Measurements from ENCODE around the gene CPEB3. TPM values are rescaled to one million over a fixed set of nuclear protein-coding genes. Genes with fewer than 3 reads are reported as not detected.
"Not testable (repeated sequence)": the region's sequence is repeated elsewhere in the genome, so short reads cannot be mapped to it uniquely, and the experiment has no call there.

The CPEB3 gene
- total RNA-seq, 2 donors from 2014 or later, result 7.4 to 11.4 TPM

DNA sequence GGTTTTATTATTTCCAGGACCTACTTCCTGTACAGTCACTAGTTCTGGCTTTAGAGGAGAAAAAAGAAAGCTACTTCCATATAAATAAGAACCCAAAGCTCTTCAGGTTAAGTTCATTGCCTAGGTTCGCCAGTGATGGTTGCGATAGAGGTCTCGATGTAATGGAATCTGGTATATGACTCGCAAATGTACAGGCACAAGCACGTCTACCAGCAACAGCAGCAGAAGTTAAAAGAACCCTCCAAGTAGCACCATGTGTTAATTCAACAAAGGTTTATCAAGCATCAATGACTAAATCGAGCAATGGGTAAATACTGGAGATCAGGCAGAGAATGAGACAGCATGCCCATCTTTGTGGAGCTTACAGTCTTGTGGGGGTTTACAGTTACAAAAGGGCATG, 211.9 kb downstream of the CPEB3 start:
- intact Hi-C loops (cut with DNase I), result no loop called here
- DNase-seq (no peak), ATAC-seq (no peak)

DNA sequence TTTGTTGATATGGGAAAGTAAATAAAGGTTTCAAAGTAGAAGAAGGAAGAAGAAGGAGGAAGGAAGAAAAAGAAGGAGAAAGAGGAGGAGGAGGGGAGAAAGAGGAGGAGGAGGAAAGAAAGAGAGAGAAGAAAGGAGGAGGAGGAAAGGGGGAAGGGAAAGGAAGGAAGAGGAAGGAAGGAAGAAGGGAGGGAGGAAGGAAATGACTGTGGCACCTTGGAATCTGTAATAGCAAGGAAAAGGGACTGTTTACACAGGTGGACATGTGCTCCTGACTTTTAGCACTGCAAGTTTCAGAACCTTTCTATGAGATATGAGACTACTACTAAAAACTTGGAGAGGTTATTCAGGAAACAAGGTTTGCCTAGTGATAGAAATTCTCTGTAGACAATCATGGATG, 214.2 kb downstream of the CPEB3 start:
- ATAC-seq (no peak), DNase-seq (no peak)
- intact Hi-C loops (cut with DNase I), result no loop called here

GRCh38 chr10:92075829-92076228, 215.0 kb downstream of the CPEB3 start:
- intact Hi-C loops (cut with DNase I), result no loop called here
- DNase-seq (no peak), ATAC-seq (no peak)

DNA sequence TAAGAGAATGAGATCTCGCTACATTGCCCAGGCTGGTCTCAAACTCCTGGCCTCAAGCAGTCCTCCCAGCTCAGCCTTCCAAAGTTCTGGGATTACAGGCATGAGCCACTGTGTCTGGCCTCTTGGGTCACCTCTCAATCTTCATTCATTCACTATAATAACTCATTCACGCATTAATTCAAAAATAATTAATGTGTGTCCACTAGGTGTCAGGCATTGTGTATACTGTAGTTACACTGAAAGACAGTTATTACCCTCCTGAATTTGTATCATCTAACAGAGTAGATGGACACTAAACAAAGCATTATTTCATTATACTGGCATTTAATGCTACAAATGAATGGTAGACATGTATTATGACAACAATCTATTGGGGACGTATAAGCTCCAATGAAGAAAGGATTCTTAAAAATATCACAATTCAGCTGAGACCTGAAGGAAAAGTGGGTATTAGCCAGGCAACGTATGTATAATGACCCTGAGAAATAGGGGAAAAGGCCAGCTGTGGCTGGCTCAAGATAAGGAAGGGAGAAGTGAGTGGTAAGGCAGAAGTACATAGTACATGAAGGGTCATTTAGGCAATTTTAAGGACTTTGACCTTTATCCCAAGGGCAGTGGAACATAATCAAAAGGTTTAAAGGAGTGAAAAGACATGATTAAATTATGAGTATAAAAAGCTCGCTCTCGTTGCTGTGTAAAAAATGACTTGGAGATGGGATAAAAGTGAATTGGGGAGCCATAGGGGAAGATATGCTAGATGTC, 216.6 kb downstream of the CPEB3 start:
- no peak for ATAC-seq
- no peak for DNase-seq
- intact Hi-C loops (cut with DNase I), result no loop called here

DNA sequence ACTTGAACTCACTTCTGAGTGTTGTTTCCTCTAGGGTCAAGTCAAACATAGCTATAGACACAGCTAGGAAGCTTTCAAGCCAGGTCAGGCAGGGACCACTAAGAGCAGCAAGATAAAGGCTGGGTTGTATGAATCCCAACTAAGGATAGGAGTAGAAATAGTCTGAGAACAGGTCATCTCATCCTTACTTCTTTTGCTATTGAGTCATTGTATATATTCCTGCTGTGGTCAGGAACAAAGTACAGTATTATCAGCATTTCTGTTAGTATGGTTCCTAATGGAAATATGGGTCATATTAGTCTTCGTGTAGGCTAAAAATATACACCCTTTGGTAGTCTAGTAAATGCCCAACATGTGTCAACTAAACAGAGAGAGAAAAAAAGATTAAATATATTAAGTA, 222.0 kb downstream of the CPEB3 start:
- intact Hi-C loops (cut with DNase I), result no loop called here
- DNase-seq, result no peak
- no peak for ATAC-seq

DNA sequence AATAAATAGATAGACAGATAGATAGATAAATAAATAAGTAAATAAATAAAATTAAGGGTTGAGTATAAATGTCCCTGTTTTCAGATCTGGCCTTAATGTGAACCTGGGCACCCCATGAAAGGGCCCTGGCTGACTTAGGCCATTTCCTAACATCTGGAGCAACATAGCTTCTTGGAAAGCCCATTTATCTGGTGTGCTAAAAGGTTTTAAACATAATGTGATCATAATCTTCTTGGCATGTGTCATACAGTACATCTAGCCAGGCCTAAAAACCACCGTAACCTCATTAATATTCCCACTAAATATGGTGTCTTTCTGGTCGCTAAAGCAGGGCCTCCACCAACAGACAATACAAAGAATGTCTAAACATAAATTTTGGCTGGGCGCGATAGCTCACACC, 224.5 kb downstream of the CPEB3 start:
- ATAC-seq (no peak), DNase-seq (no peak)
- intact Hi-C loops (cut with DNase I), result no loop called here

GRCh38 chr10:92064506-92064905, 226.4 kb downstream of the CPEB3 start:
- no peak for DNase-seq
- intact Hi-C loops (cut with DNase I), result no loop called here
- peak in 1 of 2 donors; percentile 11 for ATAC-seq

DNA sequence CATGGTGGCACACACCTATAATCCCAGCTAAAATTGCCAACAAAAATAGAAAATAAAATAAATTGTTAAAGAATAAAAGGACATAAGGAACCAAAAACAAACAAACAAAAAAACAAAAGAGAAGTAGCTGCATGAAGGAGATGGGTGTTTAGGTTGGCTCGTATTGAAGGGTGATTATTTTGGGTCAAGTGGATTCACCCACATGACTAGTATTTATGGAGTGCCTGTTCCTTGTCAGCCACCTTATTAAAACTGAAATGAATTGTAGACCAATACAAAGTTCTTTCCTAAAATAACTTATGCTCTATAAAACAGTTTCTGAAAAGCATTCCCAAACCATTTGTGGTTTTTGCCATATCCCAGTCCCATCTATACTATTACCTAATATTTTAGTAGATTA, 228.6 kb downstream of the CPEB3 start:
- intact Hi-C loops (cut with DNase I), result no loop called here
- no peak for DNase-seq
- ATAC-seq, result peak in 1 of 2 donors; percentile 41

DNA sequence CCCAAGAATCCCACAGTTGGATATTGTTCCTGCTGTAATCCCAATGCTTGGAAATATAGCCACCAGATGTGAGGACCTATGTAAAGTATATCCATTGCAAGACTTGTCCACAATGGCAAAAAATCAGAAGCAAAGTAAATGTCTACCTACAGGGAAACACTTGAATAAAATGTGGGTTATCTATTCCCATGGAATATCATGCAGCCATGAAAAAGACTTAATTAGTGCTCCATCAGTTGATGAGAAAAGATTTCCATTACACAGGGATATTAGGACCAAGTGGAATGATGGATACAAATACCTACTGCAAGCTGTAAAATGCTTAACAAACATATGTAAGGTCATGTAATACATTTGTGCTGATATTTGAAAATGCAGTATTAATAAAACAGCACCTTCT, 236.1 kb downstream of the CPEB3 start:
- intact Hi-C loops (cut with DNase I), result no loop called here
- DNase-seq (no peak), ATAC-seq (no peak)

GRCh38 chr10:92052741-92053140, 238.1 kb downstream of the CPEB3 start:
- DNase-seq (no peak), ATAC-seq (no peak)
- intact Hi-C loops (cut with DNase I), result no loop called here

- intact Hi-C loops (cut with DNase I), result no loop called here
- ATAC-seq (peak; percentile 82 to 84), DNase-seq (peak; percentile 62)
Measured at GRCh38 chr10:92052088-92052487, 238.8 kb downstream of the CPEB3 start.

GRCh38 chr10:92047215-92047614, 243.7 kb downstream of the CPEB3 start:
- DNase-seq (no peak), ATAC-seq (no peak)
- intact Hi-C loops (cut with DNase I), result no loop called here

GRCh38 chr10:92045641-92046106, 245.2 kb downstream of the CPEB3 start:
- no peak for DNase-seq
- intact Hi-C loops (cut with DNase I), result no loop called here
- ATAC-seq, result peak; percentile 15 to 36

DNA sequence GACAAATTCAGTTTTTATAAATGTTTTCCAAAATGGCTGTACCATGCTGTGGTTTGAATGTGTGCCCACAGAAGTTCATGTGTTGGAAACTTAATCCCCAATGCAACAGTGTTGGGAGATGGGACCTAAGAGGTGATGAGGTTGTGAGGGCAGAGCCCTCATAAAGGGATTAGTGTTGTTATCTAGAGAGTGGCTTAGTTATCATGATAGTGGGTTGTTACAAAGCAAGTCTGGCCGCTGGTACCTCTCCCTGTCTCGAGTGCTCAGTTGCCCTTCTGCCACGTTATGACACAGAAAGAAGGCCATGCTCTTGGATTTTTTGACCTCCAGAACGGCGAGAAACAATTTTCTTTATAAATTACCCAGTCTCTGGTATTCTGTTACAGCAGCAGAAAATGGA, 248.3 kb downstream of the CPEB3 start:
- ATAC-seq (peak in 1 of 2 donors; percentile 69), DNase-seq (no peak)
- intact Hi-C loops (cut with DNase I), result no loop called here

DNA sequence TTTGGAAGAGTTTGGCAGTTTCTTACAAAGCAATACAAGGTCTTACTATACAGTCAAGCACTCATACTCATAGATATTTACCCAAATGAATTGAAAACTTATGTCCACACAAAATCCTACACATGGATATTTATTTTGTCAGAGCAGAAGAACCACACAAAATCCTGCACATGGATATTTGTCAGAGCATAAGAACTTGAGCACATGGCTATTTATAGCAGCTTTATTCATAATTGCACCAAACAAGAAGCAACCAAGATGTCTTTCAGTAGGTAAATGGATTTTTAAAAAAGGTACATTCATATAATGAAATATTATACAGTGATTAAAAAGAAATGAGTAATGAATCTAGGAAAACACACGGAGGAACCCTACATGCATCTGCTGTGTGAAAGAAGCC, 251.9 kb downstream of the CPEB3 start:
- intact Hi-C loops (cut with DNase I), result no loop called here
- DNase-seq (no peak), ATAC-seq (no peak)

- DNase-seq; intact Hi-C loops (cut with DNase I); ATAC-seq: not testable (repeated sequence)
Measured at GRCh38 chr10:92033070-92033469, 257.8 kb downstream of the CPEB3 start.

DNA sequence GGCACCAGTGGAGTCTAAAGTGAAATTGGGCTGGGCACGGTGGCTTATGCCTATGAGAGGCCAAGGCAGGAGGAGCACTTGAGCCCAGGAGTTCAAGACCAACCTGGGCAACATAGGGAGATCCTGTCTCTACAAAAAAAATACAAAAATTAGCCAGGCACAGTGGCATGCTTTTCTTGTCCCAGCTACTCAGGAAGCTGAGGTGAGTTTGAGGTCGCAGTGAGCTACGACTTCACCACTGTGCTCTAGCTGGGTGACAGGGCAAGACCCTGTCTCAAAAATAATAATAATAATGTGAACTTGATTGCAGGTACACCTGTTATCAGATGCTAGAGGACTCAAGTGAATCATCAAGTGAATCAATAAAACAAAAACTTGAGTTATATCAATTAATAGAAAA, 259.3 kb downstream of the CPEB3 start:
- ATAC-seq, result no peak
- intact Hi-C loops (cut with DNase I), result no loop called here
- DNase-seq, result no peak

- no peak for ATAC-seq
- intact Hi-C loops (cut with DNase I), result no loop called here
- no peak for DNase-seq
Measured at GRCh38 chr10:92027141-92027540, 263.7 kb downstream of the CPEB3 start.

GRCh38 chr10:92025340-92025739, 265.5 kb downstream of the CPEB3 start:
- ATAC-seq, result not testable (repeated sequence)

GRCh38 chr10:92024700-92025099, 266.2 kb downstream of the CPEB3 start:
- DNase-seq (no peak), ATAC-seq (no peak)
- intact Hi-C loops (cut with DNase I), result no loop called here

More at GRCh38 chr10:92025340-92025739, 265.5 kb downstream of the CPEB3 start:
- DNase-seq; intact Hi-C loops (cut with DNase I): not testable (repeated sequence)

DNA sequence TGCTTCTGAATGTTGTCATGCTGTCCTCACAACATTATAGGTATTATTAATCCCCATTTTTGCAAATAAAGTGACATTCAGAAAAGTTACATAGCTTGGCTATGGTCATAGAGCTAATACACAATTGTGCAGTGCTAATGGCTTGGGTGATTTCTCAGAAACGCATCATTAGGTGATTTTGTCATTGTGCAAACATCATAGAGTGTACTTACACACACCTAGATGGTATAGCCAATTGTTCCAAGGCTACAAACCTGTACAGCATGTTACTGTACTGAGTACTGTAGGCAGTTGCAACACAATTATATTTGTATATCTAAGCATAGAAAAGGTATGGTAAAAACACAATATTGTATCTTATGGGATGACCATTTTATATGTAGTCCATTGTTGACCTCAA, 276.3 kb downstream of the CPEB3 start:
- ATAC-seq (no peak), DNase-seq (no peak)
- intact Hi-C loops (cut with DNase I), result no loop called here
